B cell (primary cell): Measurements from ENCODE around the gene FSCB. TPM values are rescaled to one million over a fixed set of nuclear protein-coding genes. Genes with fewer than 3 reads are reported as not detected.

ENCODE experiments used
- ATAC-seq: fragments of 200-7000 bp; cut with Tn5 transposase; one replicate; pipeline ENCODE4 v1.10.0; 2021; ENCODE audit warnings: low read depth, mild to moderate bottlenecking, moderate number of reproducible peaks, moderate library complexity
- CTCF ChIA-PET: fragments of 350-600 bp; sonication (Branson Sonifier 250); formaldehyde crosslinking; loops from one replicate; lab custom pipeline; 2021; ENCODE audit warnings: antibody characterized with exemption, inconsistent platforms; lab: Charles Lee
- POLR2A ChIA-PET: fragments of 350-600 bp; sonication (Branson Sonifier 250); formaldehyde crosslinking; loops from one replicate; lab custom pipeline; 2021; ENCODE audit warnings: antibody characterized with exemption; lab: Charles Lee
- DNase-seq: peaks from one replicate; pipeline ENCODE4 v3.0.0; 2013
- H2AFZ ChIP-seq: 2 replicates; pipeline ENCODE4 v1.6.1; 2012; ENCODE audit warnings: mild to moderate bottlenecking, low read depth, low read length; ENCODE audit not compliant: insufficient read depth, poor library complexity, severe bottlenecking
- H3K27ac ChIP-seq, 2 donors: 1 replicate in 1 of 2; 2 replicates in 1 of 2; pipeline ENCODE4 v1.5.1; 2012 to 2013; ENCODE audit warnings: low read length in 2 of 2, mild to moderate bottlenecking in 2 of 2, moderate library complexity in 1 of 2
- H3K27me3 ChIP-seq, 4 experiments: fragments of 200-600 bp in 1 of 4; sonication (generic) in 1 of 4; replicated peaks in 1 of 4; 1 replicate in 2 of 4; 2 replicates in 2 of 4; pipeline versions ENCODE4 v1.6.1 to v1.7.0; 2013 to 2016; ENCODE audit warnings: low read length in 3 of 4, mild to moderate bottlenecking in 2 of 4, mixed read lengths in 1 of 4, moderate library complexity in 1 of 4; ENCODE audit not compliant: insufficient read depth in 4 of 4, control insufficient read depth in 3 of 4; ENCODE audit errors: control extremely low read depth in 1 of 4
- H3K36me3 ChIP-seq, 2 experiments: replicated peaks in 1 of 2; 1 replicate in 1 of 2; 2 replicates in 1 of 2; pipeline versions ENCODE4 v1.6.1 to v1.7.1; 2013; ENCODE audit warnings: low read length in 1 of 2; ENCODE audit not compliant: insufficient read depth in 2 of 2, control insufficient read depth in 1 of 2; ENCODE audit errors: control extremely low read depth in 1 of 2, extremely low read depth in 1 of 2
- H3K4me1 ChIP-seq, 2 donors: fragments of 200-600 bp in 1 of 2; sonication (generic) in 1 of 2; 1 replicate in 1 of 2; 2 replicates in 1 of 2; pipeline versions ENCODE4 v1.5.1 to v1.6.1; 2013 to 2017; ENCODE audit warnings: low read length in 2 of 2; ENCODE audit not compliant: control insufficient read depth in 2 of 2, insufficient read depth in 2 of 2
- H3K4me2 ChIP-seq: replicated peaks from 2 replicates; pipeline ENCODE3; 2012; ENCODE audit warnings: mild to moderate bottlenecking, low read depth, low read length; ENCODE audit not compliant: poor library complexity, severe bottlenecking
- H3K4me3 ChIP-seq, 5 experiments: fragments of 200-600 bp in 1 of 5; sonication (generic) in 1 of 5; 1 replicate in 3 of 5; 2 replicates in 2 of 5; pipeline versions ENCODE4 v1.5.1 to v1.7.0; 2011 to 2016; ENCODE audit warnings: low read length in 4 of 5, mild to moderate bottlenecking in 4 of 5, low read depth in 2 of 5, control low read depth in 1 of 5, moderate library complexity in 1 of 5; ENCODE audit not compliant: insufficient read depth in 1 of 5; ENCODE audit errors: control extremely low read depth in 1 of 5, extremely low read depth in 1 of 5
- H3K79me2 ChIP-seq: fragments of 200-600 bp; sonication (generic); one replicate; pipeline ENCODE4 v1.6.0; 2016; ENCODE audit warnings: low read length; ENCODE audit not compliant: control insufficient read depth, insufficient read depth
- H3K9ac ChIP-seq: fragments of 200-600 bp; sonication (generic); 2 replicates; pipeline ENCODE4 v1.6.1; 2017; ENCODE audit warnings: mild to moderate bottlenecking, low read length, moderate library complexity
- H3K9me3 ChIP-seq, 3 donors: one replicate each; pipeline versions ENCODE4 v1.6.1 to v1.7.1; 2013; ENCODE audit warnings: low read length in 2 of 3; ENCODE audit not compliant: control insufficient read depth in 2 of 3, insufficient read depth in 1 of 3; ENCODE audit errors: control extremely low read depth in 1 of 3
- H4K20me1 ChIP-seq: 2 replicates; pipeline ENCODE4 v1.6.0; 2012; ENCODE audit warnings: mild to moderate bottlenecking, low read length; ENCODE audit not compliant: insufficient read depth, control insufficient read depth, poor library complexity, severe bottlenecking
- H3K27ac Mint-ChIP-seq: one replicate; pipeline ENCODE4 v1.8.0; 2021; ENCODE audit warnings: mixed read lengths
- H3K27me3 Mint-ChIP-seq: one replicate; pipeline ENCODE4 v1.8.0; 2021; ENCODE audit warnings: mixed read lengths
- H3K4me1 Mint-ChIP-seq: one replicate; pipeline ENCODE4 v1.8.0; 2021; ENCODE audit warnings: mixed read lengths
- H3K4me3 Mint-ChIP-seq: one replicate; pipeline ENCODE4 v1.8.0; 2021; ENCODE audit warnings: mixed read lengths
- H3K9me3 Mint-ChIP-seq: one replicate; pipeline ENCODE4 v1.8.0; 2022; ENCODE audit warnings: mixed read lengths; ENCODE audit not compliant: insufficient read depth
- CTCF ChIP-seq: fragments of 200-600 bp; IDR thresholded peaks from one replicate; pipeline ENCODE4 v1.8.0; 2022; ENCODE audit warnings: antibody characterized with exemption, mild to moderate bottlenecking
- EZH2 ChIP-seq: IDR thresholded peaks from 2 replicates; pipeline ENCODE4 v1.6.1; 2012; ENCODE audit warnings: borderline replicate concordance, low read depth, mild to moderate bottlenecking, moderate library complexity, low read length; ENCODE audit not compliant: insufficient read depth, poor library complexity, severe bottlenecking
- WGBS: methylation state at CpG from one replicate; pipeline ENCODE4 v1.1.5; 2013; ENCODE audit warnings: missing lambda C conversion rate; ENCODE audit not compliant: insufficient coverage; 5-methylcytosine and 5-hydroxymethylcytosine counted together
- intact Hi-C: fragments of 100-400 bp; cut with micrococcal nuclease; formaldehyde crosslinking; loops from one replicate; pipeline ENCODE4 v1.10.0; 2022
- polyA plus RNA-seq: library from polyadenylated mRNA; depleted of rRNA; stranded (reverse); fragments of >200 nt; gene quantifications from 2 replicates; pipeline ENCODE4 v1.2.3, GENCODE V29; 2012
- total RNA-seq, 2 donors: library from RNA; stranded (reverse); fragments of 120-200 nt in 1 of 2; gene quantifications; 1 replicate in 1 of 2; 2 replicates in 1 of 2; pipeline versions ENCODE4 v1.2.3 to v1.2.4, GENCODE V29; 2013 to 2022

The FSCB gene
- total and polyA plus RNA-seq, 2 donors (not counting 1 experiment from before 2014, with no cell fraction given), result not detected

DNA sequence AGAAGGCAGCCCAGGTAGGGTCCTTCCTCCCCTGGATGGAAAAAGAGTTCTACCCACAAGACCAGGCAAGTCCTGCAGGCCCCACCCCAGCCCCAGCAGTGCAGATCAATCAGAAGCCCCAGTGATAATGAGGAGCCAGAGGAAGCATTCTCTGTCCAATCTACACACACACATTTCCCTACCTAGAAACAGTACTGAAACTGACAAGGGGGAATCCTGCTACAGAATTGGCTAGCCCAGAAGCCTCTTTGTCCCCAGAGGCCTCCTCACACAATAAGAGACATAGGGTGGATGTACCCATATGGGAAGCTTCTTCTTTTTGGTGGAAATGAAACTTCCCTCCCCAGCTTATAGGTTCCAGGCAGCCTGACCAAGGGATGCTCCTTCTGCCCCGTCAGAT lies 9.9 kb downstream of the FSCB start:
- no peaks in the 10 kb centered on the region for H4K20me1 ChIP-seq
- no CpG with 5 or more reads among the region's 1 CpG for WGBS
- H3K4me3 ChIP-seq, result no peak overlapping the region
- CTCF ChIA-PET, result no interaction called here
- H2AFZ ChIP-seq, result no peak overlapping the region
- H3K9me3 Mint-ChIP-seq, result no peaks in the 10 kb centered on the region
- H3K4me1 Mint-ChIP-seq, result no peaks in the 10 kb centered on the region
- intact Hi-C loops, result no loop called here
- H3K9me3 ChIP-seq, result no peaks in the 10 kb centered on the region
- TF ChIP-seq CTCF (no peak), EZH2 (no peak)
- DNase-seq, result no peak
- no peaks in the 10 kb centered on the region for H3K4me1 ChIP-seq
- H3K79me2 ChIP-seq, result no peaks in the 10 kb centered on the region
- no peak overlapping the region for H3K4me3 Mint-ChIP-seq
- no peak for ATAC-seq
- H3K27me3 ChIP-seq, result no peaks in the 10 kb centered on the region
- H3K36me3 ChIP-seq, result no peaks in the 10 kb centered on the region
- POLR2A ChIA-PET, result no interaction called here
- H3K27ac ChIP-seq, result no peak overlapping the region
- H3K4me2 ChIP-seq, result no peak overlapping the region
- H3K9ac ChIP-seq, result no peak overlapping the region
- no peaks in the 10 kb centered on the region for H3K27me3 Mint-ChIP-seq
- H3K27ac Mint-ChIP-seq, result no peak overlapping the region

DNA sequence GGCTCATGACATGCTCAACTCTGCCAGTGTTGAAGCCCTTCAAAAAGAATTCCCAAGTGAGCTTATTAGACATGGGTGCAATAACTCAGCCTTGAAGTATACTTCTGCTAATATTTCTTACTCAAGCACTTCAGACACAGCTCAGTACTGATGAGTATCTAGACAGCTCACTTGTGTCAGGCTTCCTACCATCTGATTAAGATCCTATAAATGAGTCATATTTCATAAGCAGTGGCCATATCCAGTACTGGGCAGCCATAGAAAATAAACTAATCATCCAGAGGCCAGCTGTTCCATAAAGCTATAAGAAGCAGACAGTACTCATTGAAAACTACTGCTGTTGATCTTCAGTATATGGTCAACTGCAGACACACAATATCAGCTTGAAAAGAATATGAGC lies 12.9 kb downstream of the FSCB start:
- ChIA-PET CTCF (no interaction called here), POLR2A (no interaction called here)
- no peaks in the 10 kb centered on the region for H3K27me3 ChIP-seq
- H3K36me3 ChIP-seq, result no peaks in the 10 kb centered on the region
- H4K20me1 ChIP-seq, result no peaks in the 10 kb centered on the region
- H3K9ac ChIP-seq, result no peak overlapping the region
- DNase-seq (no peak), ATAC-seq (no peak)
- H3K4me1 Mint-ChIP-seq, result no peaks in the 10 kb centered on the region
- H3K4me3 Mint-ChIP-seq, result no peak overlapping the region
- H3K4me2 ChIP-seq, result no peak overlapping the region
- no peaks in the 10 kb centered on the region for H3K9me3 ChIP-seq
- H2AFZ ChIP-seq, result no peak overlapping the region
- intact Hi-C loops, result no loop called here
- H3K4me1 ChIP-seq, result no peaks in the 10 kb centered on the region
- no peaks in the 10 kb centered on the region for H3K9me3 Mint-ChIP-seq
- no peak overlapping the region for H3K27ac ChIP-seq
- TF ChIP-seq CTCF (no peak), EZH2 (no peak)
- no peak overlapping the region for H3K4me3 ChIP-seq
- H3K27me3 Mint-ChIP-seq, result no peaks in the 10 kb centered on the region
- H3K27ac Mint-ChIP-seq, result no peak overlapping the region
- H3K79me2 ChIP-seq, result no peaks in the 10 kb centered on the region
